WTC11 (cell line): Measurements from ENCODE around the gene S100A8. TPM values are rescaled to one million over a fixed set of nuclear protein-coding genes. Genes with fewer than 3 reads are reported as not detected.

Experiments
- ATAC-seq: fragments of 200-7000 bp; cut with Tn5 transposase; 2 replicates; pipeline ENCODE4 v1.10.0; 2021; ENCODE audit warnings: mild to moderate bottlenecking, moderate library complexity
- CTCF ChIA-PET: fragments of 300-600 bp; sonication (Branson Sonifier 250); formaldehyde crosslinking; loops from one replicate; lab custom pipeline; 2021; ENCODE audit warnings: antibody characterized with exemption; lab: Charles Lee
- POLR2A ChIA-PET: fragments of 350-600 bp; sonication (Branson Sonifier 250); formaldehyde crosslinking; loops from one replicate; lab custom pipeline; 2021; ENCODE audit warnings: antibody characterized with exemption; lab: Charles Lee
- DNase-seq: peaks from one replicate; pipeline ENCODE4 v3.0.0; 2021; ENCODE audit warnings: low spot score
- H3K27ac Mint-ChIP-seq: 2 replicates; pipeline ENCODE4 v1.8.0; 2021; ENCODE audit warnings: mixed read lengths
- H3K27me3 Mint-ChIP-seq: 2 replicates; pipeline ENCODE4 v1.8.0; 2021; ENCODE audit warnings: low read depth, mild to moderate bottlenecking, moderate library complexity, mixed read lengths
- H3K36me3 Mint-ChIP-seq: 2 replicates; pipeline ENCODE4 v1.8.0; 2021; ENCODE audit warnings: mixed read lengths
- H3K4me1 Mint-ChIP-seq: 2 replicates; pipeline ENCODE4 v1.8.0; 2022; ENCODE audit warnings: mixed read lengths
- H3K4me3 Mint-ChIP-seq: 2 replicates; pipeline ENCODE4 v1.8.0; 2021; ENCODE audit warnings: mild to moderate bottlenecking, moderate library complexity, mixed read lengths
- H3K9me3 Mint-ChIP-seq: 2 replicates; pipeline ENCODE4 v1.8.0; 2021; ENCODE audit warnings: mixed read lengths
- ATF1 ChIP-seq: sonication (generic); formaldehyde crosslinking; IDR thresholded peaks from 2 replicates; pipeline ENCODE4 v1.8.1; 2023; ENCODE audit warnings: mild to moderate bottlenecking, moderate library complexity, missing genetic modification reagents
- CREM ChIP-seq: sonication (generic); formaldehyde crosslinking; IDR thresholded peaks from 2 replicates; pipeline ENCODE4 v1.8.1; 2022; ENCODE audit warnings: mild to moderate bottlenecking, missing genetic modification reagents, moderate library complexity
- ETV6 ChIP-seq: sonication (generic); formaldehyde crosslinking; IDR thresholded peaks from 2 replicates; pipeline ENCODE4 v1.8.1; 2022; ENCODE audit warnings: mild to moderate bottlenecking, missing genetic modification reagents
- GRHL2 ChIP-seq: fragments of 250-450 bp; sonication (Bioruptor Pico); IDR thresholded peaks from 2 replicates; pipeline ENCODE4 v1.8.0; 2022; ENCODE audit warnings: mild to moderate bottlenecking, moderate library complexity; ENCODE audit not compliant: insufficient replicate concordance, severe bottlenecking
- GTF2I ChIP-seq: fragments of 250-450 bp; sonication (Bioruptor Pico); conservative IDR thresholded peaks from 2 replicates; pipeline ENCODE4 v1.4.0; 2021; ENCODE audit warnings: mild to moderate bottlenecking
- JAZF1 ChIP-seq: fragments of 250-450 bp; sonication (Bioruptor Pico); IDR thresholded peaks from 2 replicates; pipeline ENCODE4 v1.9.0; 2021; ENCODE audit warnings: moderate library complexity, mild to moderate bottlenecking, inconsistent platforms
- MYBL2 ChIP-seq: sonication (generic); formaldehyde crosslinking; IDR thresholded peaks from 2 replicates; pipeline ENCODE4 v1.8.1; 2023; ENCODE audit warnings: mild to moderate bottlenecking, moderate library complexity, missing genetic modification reagents
- NFYB ChIP-seq: sonication (generic); formaldehyde crosslinking; conservative IDR thresholded peaks from 2 replicates; pipeline ENCODE4 v1.8.0; 2022; ENCODE audit warnings: low read depth, missing genetic modification reagents
- NR2C2 ChIP-seq: sonication (generic); formaldehyde crosslinking; IDR thresholded peaks from 2 replicates; pipeline ENCODE4 v1.8.0; 2022; ENCODE audit warnings: mild to moderate bottlenecking, missing genetic modification reagents
- SMAD3 ChIP-seq: sonication (generic); formaldehyde crosslinking; IDR thresholded peaks from 2 replicates; pipeline ENCODE4 v1.8.0; 2022; ENCODE audit warnings: missing genetic modification reagents, mild to moderate bottlenecking, borderline replicate concordance
- SMAD4 ChIP-seq: sonication (generic); formaldehyde crosslinking; IDR thresholded peaks from 2 replicates; pipeline ENCODE4 v1.8.0; 2022; ENCODE audit warnings: mild to moderate bottlenecking, missing genetic modification reagents
- TP53 ChIP-seq: sonication (generic); formaldehyde crosslinking; IDR thresholded peaks from 2 replicates; pipeline ENCODE4 v1.8.1; 2023; ENCODE audit warnings: mild to moderate bottlenecking, missing genetic modification reagents
- ZNF219 ChIP-seq: sonication (generic); formaldehyde crosslinking; IDR thresholded peaks from 2 replicates; pipeline ENCODE4 v1.8.0; 2023; ENCODE audit warnings: missing genetic modification reagents, mild to moderate bottlenecking, borderline replicate concordance
- ZNF317 ChIP-seq: sonication (generic); formaldehyde crosslinking; IDR thresholded peaks from 2 replicates; pipeline ENCODE4 v1.8.1; 2023; ENCODE audit warnings: low read depth, mild to moderate bottlenecking, moderate library complexity, missing genetic modification reagents, borderline replicate concordance
- total RNA-seq: library from RNA; stranded (reverse); gene quantifications from 3 replicates; pipeline ENCODE4 v1.2.3, GENCODE V29; 2021
- TF ChIP-seq, protein P1 (sequence below): sonication (generic); formaldehyde crosslinking; IDR thresholded peaks from 2 replicates; pipeline ENCODE4 v1.8.1; 2022; ENCODE audit warnings: missing genetic modification reagents, borderline replicate concordance
- TF ChIP-seq, protein P2 (sequence below): sonication (generic); formaldehyde crosslinking; IDR thresholded peaks from 2 replicates; pipeline ENCODE4 v1.8.1; 2022; ENCODE audit warnings: low read depth, mild to moderate bottlenecking, moderate library complexity, missing genetic modification reagents, borderline replicate concordance
- TF ChIP-seq, protein P3 (sequence below): sonication (generic); formaldehyde crosslinking; IDR thresholded peaks from 2 replicates; pipeline ENCODE4 v1.8.1; 2023; ENCODE audit warnings: mild to moderate bottlenecking, missing genetic modification reagents
- TF ChIP-seq, protein P4 (sequence below): sonication (generic); formaldehyde crosslinking; IDR thresholded peaks from 2 replicates; pipeline ENCODE4 v1.8.0; 2023; ENCODE audit warnings: missing genetic modification reagents, mild to moderate bottlenecking, borderline replicate concordance
- TF ChIP-seq, protein P5 (sequence below): sonication (generic); formaldehyde crosslinking; IDR thresholded peaks from 2 replicates; pipeline ENCODE4 v1.8.0; 2022; ENCODE audit warnings: mild to moderate bottlenecking, missing genetic modification reagents
- TF ChIP-seq, protein P6 (sequence below): sonication (generic); formaldehyde crosslinking; IDR thresholded peaks from 2 replicates; pipeline ENCODE4 v1.8.0; 2023; ENCODE audit warnings: missing genetic modification reagents
- TF ChIP-seq, protein P7 (sequence below): fragments of 250-450 bp; sonication (Bioruptor Pico); IDR thresholded peaks from 2 replicates; pipeline ENCODE4 v1.8.0; 2021; ENCODE audit warnings: mild to moderate bottlenecking
- TF ChIP-seq, protein P8 (sequence below): sonication (generic); formaldehyde crosslinking; IDR thresholded peaks from 2 replicates; pipeline ENCODE4 v1.8.1; 2023; ENCODE audit warnings: mild to moderate bottlenecking, missing genetic modification reagents, moderate library complexity

Gene S100A8
- total RNA-seq, 1 experiment from 2014 or later = not detected

DNA sequence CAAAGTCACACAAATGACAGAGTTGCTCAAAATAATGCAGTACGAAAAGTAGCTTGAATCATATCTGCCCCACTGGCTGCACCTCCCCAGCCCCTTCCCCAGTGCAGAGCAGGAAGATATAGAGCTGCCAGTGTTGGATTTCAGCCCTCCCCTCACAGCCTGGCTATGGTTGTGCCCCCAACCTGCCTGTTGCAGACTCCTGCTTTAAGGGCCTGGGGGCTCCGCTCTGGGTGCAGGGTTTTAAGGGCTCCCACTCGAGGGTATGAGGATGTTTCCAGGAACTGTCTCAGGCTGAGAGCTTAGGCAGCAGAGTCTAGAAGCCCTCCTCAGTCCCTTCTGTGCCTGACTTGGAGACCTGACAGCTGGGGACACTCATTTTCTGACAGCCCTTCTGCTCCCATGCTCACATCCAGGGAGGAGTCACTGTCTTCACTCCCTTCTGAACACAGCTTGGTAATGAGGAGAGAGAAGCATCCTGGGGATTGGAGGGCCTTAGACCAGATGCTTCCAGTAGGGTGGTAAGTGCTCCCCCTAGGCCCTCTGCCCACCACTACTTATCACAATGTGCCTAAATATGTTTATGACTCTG lies 28.6 kb downstream of the S100A8 start:
- Mint-ChIP-seq H3K4me3 (no peak overlapping the region), H3K27ac (no peak overlapping the region), H3K27me3 (no peaks in the 10 kb centered on the region; the same call in 1 of the 2 replicates), H3K9me3 (no peaks in the 10 kb centered on the region), H3K36me3 (no peaks in the 10 kb centered on the region), H3K4me1 (peaks cover 4% of the 10 kb centered on the region; the same call in 1 of the 2 replicates)
- DNase-seq (no peak), ATAC-seq (no peak)
- ChIA-PET CTCF (interaction anchor here (1.4 to 1.6 kb wide), 3 partner anchors 9 to 132 kb away, joined by 3 to 10 read pairs (median 7); no protein-coding TSS in a partner anchor), POLR2A (no interaction called here)
- TF ChIP-seq SMAD4 (CRISPR knock-in tag) = no peak
- TF ChIP-seq, protein P1, sequence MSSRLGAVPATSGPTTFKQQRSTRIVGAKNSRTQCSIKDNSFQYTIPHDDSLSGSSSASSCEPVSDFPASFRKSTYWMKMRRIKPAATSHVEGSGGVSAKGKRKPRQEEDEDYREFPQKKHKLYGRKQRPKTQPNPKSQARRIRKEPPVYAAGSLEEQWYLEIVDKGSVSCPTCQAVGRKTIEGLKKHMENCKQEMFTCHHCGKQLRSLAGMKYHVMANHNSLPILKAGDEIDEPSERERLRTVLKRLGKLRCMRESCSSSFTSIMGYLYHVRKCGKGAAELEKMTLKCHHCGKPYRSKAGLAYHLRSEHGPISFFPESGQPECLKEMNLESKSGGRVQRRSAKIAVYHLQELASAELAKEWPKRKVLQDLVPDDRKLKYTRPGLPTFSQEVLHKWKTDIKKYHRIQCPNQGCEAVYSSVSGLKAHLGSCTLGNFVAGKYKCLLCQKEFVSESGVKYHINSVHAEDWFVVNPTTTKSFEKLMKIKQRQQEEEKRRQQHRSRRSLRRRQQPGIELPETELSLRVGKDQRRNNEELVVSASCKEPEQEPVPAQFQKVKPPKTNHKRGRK (CRISPR knock-in tag) = no peak
- no peak for TF ChIP-seq ZNF317 (CRISPR knock-in tag)
- TF ChIP-seq, protein P2, sequence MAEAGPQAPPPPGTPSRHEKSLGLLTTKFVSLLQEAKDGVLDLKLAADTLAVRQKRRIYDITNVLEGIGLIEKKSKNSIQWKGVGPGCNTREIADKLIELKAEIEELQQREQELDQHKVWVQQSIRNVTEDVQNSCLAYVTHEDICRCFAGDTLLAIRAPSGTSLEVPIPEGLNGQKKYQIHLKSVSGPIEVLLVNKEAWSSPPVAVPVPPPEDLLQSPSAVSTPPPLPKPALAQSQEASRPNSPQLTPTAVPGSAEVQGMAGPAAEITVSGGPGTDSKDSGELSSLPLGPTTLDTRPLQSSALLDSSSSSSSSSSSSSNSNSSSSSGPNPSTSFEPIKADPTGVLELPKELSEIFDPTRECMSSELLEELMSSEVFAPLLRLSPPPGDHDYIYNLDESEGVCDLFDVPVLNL (CRISPR knock-in tag) = no peak
- TF ChIP-seq, protein P3, sequence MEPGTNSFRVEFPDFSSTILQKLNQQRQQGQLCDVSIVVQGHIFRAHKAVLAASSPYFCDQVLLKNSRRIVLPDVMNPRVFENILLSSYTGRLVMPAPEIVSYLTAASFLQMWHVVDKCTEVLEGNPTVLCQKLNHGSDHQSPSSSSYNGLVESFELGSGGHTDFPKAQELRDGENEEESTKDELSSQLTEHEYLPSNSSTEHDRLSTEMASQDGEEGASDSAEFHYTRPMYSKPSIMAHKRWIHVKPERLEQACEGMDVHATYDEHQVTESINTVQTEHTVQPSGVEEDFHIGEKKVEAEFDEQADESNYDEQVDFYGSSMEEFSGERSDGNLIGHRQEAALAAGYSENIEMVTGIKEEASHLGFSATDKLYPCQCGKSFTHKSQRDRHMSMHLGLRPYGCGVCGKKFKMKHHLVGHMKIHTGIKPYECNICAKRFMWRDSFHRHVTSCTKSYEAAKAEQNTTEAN (CRISPR knock-in tag) = no peak
- TF ChIP-seq JAZF1 (CRISPR knock-in tag) = no peak
- TF ChIP-seq SMAD3 = no peak
- TF ChIP-seq ETV6 (CRISPR knock-in tag) = no peak
- TF ChIP-seq TP53 (CRISPR knock-in tag) = no peak
- no peak for TF ChIP-seq MYBL2
- TF ChIP-seq ZNF219 (CRISPR knock-in tag) = no peak
- TF ChIP-seq NFYB (CRISPR knock-in tag) = no peak
- TF ChIP-seq, protein P4, sequence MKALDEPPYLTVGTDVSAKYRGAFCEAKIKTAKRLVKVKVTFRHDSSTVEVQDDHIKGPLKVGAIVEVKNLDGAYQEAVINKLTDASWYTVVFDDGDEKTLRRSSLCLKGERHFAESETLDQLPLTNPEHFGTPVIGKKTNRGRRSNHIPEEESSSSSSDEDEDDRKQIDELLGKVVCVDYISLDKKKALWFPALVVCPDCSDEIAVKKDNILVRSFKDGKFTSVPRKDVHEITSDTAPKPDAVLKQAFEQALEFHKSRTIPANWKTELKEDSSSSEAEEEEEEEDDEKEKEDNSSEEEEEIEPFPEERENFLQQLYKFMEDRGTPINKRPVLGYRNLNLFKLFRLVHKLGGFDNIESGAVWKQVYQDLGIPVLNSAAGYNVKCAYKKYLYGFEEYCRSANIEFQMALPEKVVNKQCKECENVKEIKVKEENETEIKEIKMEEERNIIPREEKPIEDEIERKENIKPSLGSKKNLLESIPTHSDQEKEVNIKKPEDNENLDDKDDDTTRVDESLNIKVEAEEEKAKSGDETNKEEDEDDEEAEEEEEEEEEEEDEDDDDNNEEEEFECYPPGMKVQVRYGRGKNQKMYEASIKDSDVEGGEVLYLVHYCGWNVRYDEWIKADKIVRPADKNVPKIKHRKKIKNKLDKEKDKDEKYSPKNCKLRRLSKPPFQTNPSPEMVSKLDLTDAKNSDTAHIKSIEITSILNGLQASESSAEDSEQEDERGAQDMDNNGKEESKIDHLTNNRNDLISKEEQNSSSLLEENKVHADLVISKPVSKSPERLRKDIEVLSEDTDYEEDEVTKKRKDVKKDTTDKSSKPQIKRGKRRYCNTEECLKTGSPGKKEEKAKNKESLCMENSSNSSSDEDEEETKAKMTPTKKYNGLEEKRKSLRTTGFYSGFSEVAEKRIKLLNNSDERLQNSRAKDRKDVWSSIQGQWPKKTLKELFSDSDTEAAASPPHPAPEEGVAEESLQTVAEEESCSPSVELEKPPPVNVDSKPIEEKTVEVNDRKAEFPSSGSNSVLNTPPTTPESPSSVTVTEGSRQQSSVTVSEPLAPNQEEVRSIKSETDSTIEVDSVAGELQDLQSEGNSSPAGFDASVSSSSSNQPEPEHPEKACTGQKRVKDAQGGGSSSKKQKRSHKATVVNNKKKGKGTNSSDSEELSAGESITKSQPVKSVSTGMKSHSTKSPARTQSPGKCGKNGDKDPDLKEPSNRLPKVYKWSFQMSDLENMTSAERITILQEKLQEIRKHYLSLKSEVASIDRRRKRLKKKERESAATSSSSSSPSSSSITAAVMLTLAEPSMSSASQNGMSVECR (CRISPR knock-in tag) = no peak

DNA sequence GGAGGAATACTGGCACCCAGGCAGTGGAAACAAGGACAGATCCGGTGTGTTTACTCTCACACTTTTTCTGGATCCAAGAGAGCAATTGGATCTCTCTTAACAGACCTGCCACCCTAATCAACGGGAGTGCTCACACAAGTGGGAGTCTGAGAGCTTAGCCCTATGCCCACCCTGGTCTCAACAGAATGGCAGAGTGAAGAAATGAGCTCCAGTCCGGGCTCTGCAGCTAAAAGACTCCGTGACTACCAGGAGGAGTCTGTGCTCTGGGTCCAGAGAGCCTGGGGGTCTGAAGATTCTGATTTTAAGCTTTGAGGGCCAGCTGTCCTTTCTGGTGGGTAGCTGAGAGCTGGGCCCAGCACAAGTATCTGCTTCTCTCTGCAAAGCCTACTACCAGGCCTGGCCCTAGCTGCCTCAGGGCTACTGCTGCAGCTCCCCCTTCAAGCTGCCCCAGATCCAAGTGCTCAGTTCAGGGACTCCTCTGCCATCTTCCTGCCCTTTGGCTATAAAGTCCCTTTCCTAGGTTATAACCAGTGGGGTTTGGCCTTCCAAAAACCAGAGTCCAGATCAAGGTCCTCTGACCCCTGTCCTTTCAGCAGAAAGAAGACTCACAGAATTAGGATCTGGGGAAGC lies 29.3 kb downstream of the S100A8 start:
- ATAC-seq = no peak
- Mint-ChIP-seq H3K27me3 (no peaks in the 10 kb centered on the region; the same call in 1 of the 2 replicates), H3K27ac (no peak overlapping the region), H3K4me1 (peaks cover 6% of the 10 kb centered on the region; the same call in 1 of the 2 replicates), H3K36me3 (no peaks in the 10 kb centered on the region), H3K9me3 (no peaks in the 10 kb centered on the region), H3K4me3 (no peak overlapping the region)
- DNase-seq = no peak
- ChIA-PET CTCF (interaction anchor here (1.4 to 1.6 kb wide), 3 partner anchors 8 to 133 kb away, joined by 3 to 10 read pairs (median 7); no protein-coding TSS in a partner anchor), POLR2A (no interaction called here)
- TF ChIP-seq NR2C2 (CRISPR knock-in tag) = no peak
- TF ChIP-seq GTF2I = no peak
- no peak for TF ChIP-seq GRHL2
- TF ChIP-seq, protein P5, sequence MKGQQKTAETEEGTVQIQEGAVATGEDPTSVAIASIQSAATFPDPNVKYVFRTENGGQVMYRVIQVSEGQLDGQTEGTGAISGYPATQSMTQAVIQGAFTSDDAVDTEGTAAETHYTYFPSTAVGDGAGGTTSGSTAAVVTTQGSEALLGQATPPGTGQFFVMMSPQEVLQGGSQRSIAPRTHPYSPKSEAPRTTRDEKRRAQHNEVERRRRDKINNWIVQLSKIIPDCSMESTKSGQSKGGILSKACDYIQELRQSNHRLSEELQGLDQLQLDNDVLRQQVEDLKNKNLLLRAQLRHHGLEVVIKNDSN (CRISPR knock-in tag) = no peak
- no peak for TF ChIP-seq CREM (CRISPR knock-in tag)
- TF ChIP-seq, protein P6, sequence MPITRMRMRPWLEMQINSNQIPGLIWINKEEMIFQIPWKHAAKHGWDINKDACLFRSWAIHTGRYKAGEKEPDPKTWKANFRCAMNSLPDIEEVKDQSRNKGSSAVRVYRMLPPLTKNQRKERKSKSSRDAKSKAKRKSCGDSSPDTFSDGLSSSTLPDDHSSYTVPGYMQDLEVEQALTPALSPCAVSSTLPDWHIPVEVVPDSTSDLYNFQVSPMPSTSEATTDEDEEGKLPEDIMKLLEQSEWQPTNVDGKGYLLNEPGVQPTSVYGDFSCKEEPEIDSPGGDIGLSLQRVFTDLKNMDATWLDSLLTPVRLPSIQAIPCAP = no peak
- TF ChIP-seq, protein P7, sequence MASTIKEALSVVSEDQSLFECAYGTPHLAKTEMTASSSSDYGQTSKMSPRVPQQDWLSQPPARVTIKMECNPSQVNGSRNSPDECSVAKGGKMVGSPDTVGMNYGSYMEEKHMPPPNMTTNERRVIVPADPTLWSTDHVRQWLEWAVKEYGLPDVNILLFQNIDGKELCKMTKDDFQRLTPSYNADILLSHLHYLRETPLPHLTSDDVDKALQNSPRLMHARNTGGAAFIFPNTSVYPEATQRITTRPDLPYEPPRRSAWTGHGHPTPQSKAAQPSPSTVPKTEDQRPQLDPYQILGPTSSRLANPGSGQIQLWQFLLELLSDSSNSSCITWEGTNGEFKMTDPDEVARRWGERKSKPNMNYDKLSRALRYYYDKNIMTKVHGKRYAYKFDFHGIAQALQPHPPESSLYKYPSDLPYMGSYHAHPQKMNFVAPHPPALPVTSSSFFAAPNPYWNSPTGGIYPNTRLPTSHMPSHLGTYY (CRISPR knock-in tag) = no peak
- TF ChIP-seq, protein P8, sequence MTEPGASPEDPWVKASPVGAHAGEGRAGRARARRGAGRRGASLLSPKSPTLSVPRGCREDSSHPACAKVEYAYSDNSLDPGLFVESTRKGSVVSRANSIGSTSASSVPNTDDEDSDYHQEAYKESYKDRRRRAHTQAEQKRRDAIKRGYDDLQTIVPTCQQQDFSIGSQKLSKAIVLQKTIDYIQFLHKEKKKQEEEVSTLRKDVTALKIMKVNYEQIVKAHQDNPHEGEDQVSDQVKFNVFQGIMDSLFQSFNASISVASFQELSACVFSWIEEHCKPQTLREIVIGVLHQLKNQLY = no peak
- no peak for TF ChIP-seq ATF1
